NCI-H1092 (cell line): ENCODE measurements around the gene TK1.
"Not testable (repeated sequence)": the region's sequence is repeated elsewhere in the genome, so short reads cannot be mapped to it uniquely, and the experiment has no call there.

Experiments
- DNase-seq: peaks from one replicate; lab custom pipeline; 2025; lab: John Stamatoyannopoulos, UW

Gene TK1

GRCh38 chr17:78176548-78177025 is 10.3 kb downstream of the TK1 start:
- DNase-seq = no peak

GRCh38 chr17:78175643-78175981 is 11.2 kb downstream of the TK1 start:
- DNase-seq = no peak

GRCh38 chr17:78174870-78175642 is 11.8 kb downstream of the TK1 start:
- DNase-seq = peak; percentile 29

- DNase-seq = no peak
Observed at GRCh38 chr17:78174346-78174869, 12.4 kb downstream of the TK1 start.

- DNase-seq = no peak
Observed at GRCh38 chr17:78173097-78173715, 13.6 kb downstream of the TK1 start.

- DNase-seq = no peak
Observed at GRCh38 chr17:78172249-78173051, 14.4 kb downstream of the TK1 start.

GRCh38 chr17:78171591-78172248 is 15.1 kb downstream of the TK1 start:
- DNase-seq = not testable (repeated sequence)

GRCh38 chr17:78170692-78171590 is 15.9 kb downstream of the TK1 start:
- DNase-seq = no peak

- DNase-seq = no peak
Observed at GRCh38 chr17:78168903-78169793, 17.7 kb downstream of the TK1 start.

GRCh38 chr17:78168242-78168902 is 18.5 kb downstream of the TK1 start, which contains the start of gene SYNGR2:
SYNGR2 (plus strand) TSS chr17:78168581; CDS start chr17:78168617, 36 bp downstream.
- DNase-seq = peak; percentile 76

- DNase-seq = no peak
Observed at GRCh38 chr17:78166416-78166815, 20.4 kb downstream of the TK1 start.

GRCh38 chr17:78164748-78165607 is 21.9 kb downstream of the TK1 start:
- no peak for DNase-seq

- no peak for DNase-seq
Observed at GRCh38 chr17:78163881-78164747, 22.7 kb downstream of the TK1 start.

- no peak for DNase-seq
Observed at GRCh38 chr17:78159575-78160158, 27.2 kb downstream of the TK1 start.

- DNase-seq = no peak
Observed at GRCh38 chr17:78154903-78155811, 31.7 kb downstream of the TK1 start.

GRCh38 chr17:78151514-78152008 is 35.3 kb downstream of the TK1 start:
- no peak for DNase-seq
